Gastroesophageal sphincter (tissue), 4 donors: ENCODE data around the gene TMEM202. TPM values are rescaled to one million over a fixed set of nuclear protein-coding genes. Genes with fewer than 3 reads are reported as not detected.

ENCODE experiments used
- ATAC-seq: fragments of 150-250 bp; one replicate; pipeline ENCODE4 v1.9.1; 2016; ENCODE audit warnings: mild to moderate bottlenecking, moderate library complexity
- H3K27ac ChIP-seq, 4 donors: fragments of 200-600 bp; sonication (generic) in 3 of 4; 1 replicate in 3 of 4; 2 replicates in 1 of 4; pipeline ENCODE4 v1.5.1; 2016 to 2019
- H3K27me3 ChIP-seq: fragments of 200-600 bp; sonication (generic); one replicate; pipeline ENCODE4 v1.5.1; 2019
- H3K36me3 ChIP-seq, 2 donors: fragments of 200-600 bp; sonication (generic); one replicate each; pipeline ENCODE4 v1.5.1; 2019; ENCODE audit warnings: control low read depth in 1 of 2
- H3K4me1 ChIP-seq, 3 donors: fragments of 200-600 bp; sonication (generic); 1 replicate in 2 of 3; 2 replicates in 1 of 3; pipeline ENCODE4 v1.5.1; 2016 to 2019; ENCODE audit warnings: control low read depth in 2 of 3
- H3K4me3 ChIP-seq, 2 donors: fragments of 200-600 bp; sonication (generic); one replicate each; pipeline ENCODE4 v1.5.1; 2019; ENCODE audit warnings: mild to moderate bottlenecking in 1 of 2, moderate library complexity in 1 of 2
- H3K9me3 ChIP-seq, 3 donors: fragments of 200-600 bp; sonication (generic); one replicate each; pipeline ENCODE4 v1.5.1; 2017 to 2019; ENCODE audit warnings: control low read depth in 2 of 3
- CTCF ChIP-seq, 4 experiments: fragments of 200-600 bp in 2 of 4; fragments of 450-650 bp in 2 of 4; sonication (generic) in 1 of 4; IDR thresholded peaks; one replicate each; pipeline ENCODE4 v1.5.1; 2017 to 2019; ENCODE audit warnings: antibody characterized with exemption in 4 of 4, mild to moderate bottlenecking in 2 of 4, moderate library complexity in 2 of 4
- EP300 ChIP-seq: sonication (generic); formaldehyde crosslinking; IDR thresholded peaks from one replicate; pipeline ENCODE4 v1.6.1; 2017; ENCODE audit warnings: antibody characterized with exemption, mild to moderate bottlenecking
- POLR2A ChIP-seq, 2 donors: fragments of 450-650 bp; IDR thresholded peaks; one replicate each; pipeline ENCODE4 v1.6.1; 2017; ENCODE audit warnings: antibody characterized with exemption in 2 of 2, mild to moderate bottlenecking in 2 of 2, moderate library complexity in 1 of 2
- POLR2AphosphoS5 ChIP-seq: sonication (generic); formaldehyde crosslinking; IDR thresholded peaks from one replicate; pipeline ENCODE4 v1.6.1; 2017; ENCODE audit warnings: antibody characterized with exemption
- WGBS, 2 donors: methylation state at CpG; one replicate each; pipeline ENCODE4 v1.1.5; 2018; ENCODE audit warnings: low coverage in 1 of 2; 5-methylcytosine and 5-hydroxymethylcytosine counted together
- total RNA-seq, 4 donors: library from RNA; depleted of rRNA; stranded (reverse); fragments of >200 nt; gene quantifications; one replicate each; pipeline ENCODE4 v1.1.0, GENCODE V29; 2016

Gene TMEM202
- total RNA-seq, 4 donors from 2014 or later: not detected

- 39 to 61% methylated on average over 7 of the region's 7 CpGs for WGBS, 2 donors
- ATAC-seq: peak; percentile 78
- H3K27me3 ChIP-seq: no peaks in the 10 kb centered on the region
These were observed 39.4 kb upstream of the TMEM202 start for GRCh38 chr15:72358650-72359171.

GRCh38 chr15:72361176-72361575, 36.9 kb upstream of the TMEM202 start:
- Histone ChIP-seq H3K36me3 (peaks cover 0 to 26% of the 10 kb centered on the region in 2 donors), H3K9me3 (no peaks in the 10 kb centered on the region), H3K27ac (no peak overlapping the region), H3K4me3 (no peak overlapping the region), H3K4me1 (peaks cover 0 to 5% (median 0%) of the 10 kb centered on the region in 3 donors), H3K27me3 (no peaks in the 10 kb centered on the region)
- TF ChIP-seq CTCF (IDR thresholded peaks at IDR 0.05) (no peak), POLR2AphosphoS5 (no peak), POLR2A (IDR thresholded peaks at IDR 0.05) (no peak), EP300 (no peak)
- no peak for ATAC-seq
- 100% methylated on average over 1 of the region's 1 CpG; no CpG with 5 or more reads in 1 of the 2 donors for WGBS, 2 donors

More at GRCh38 chr15:72358650-72359171, 39.4 kb upstream of the TMEM202 start:
- TF ChIP-seq POLR2AphosphoS5 (no peak), EP300 (no peak), CTCF (IDR thresholded peaks at IDR 0.05) (no peak), POLR2A (IDR thresholded peaks at IDR 0.05) (no peak)
- Histone ChIP-seq H3K4me1 (peaks cover 0 to 5% (median 0%) of the 10 kb centered on the region in 3 donors), H3K9me3 (no peaks in the 10 kb centered on the region), H3K4me3 (no peak overlapping the region), H3K36me3 (peaks cover 0 to 50% of the 10 kb centered on the region in 2 donors), H3K27ac (peak overlapping the region in 2 of 4 donors; percentile 24 to 29)

- ATAC-seq: no peak
- WGBS, 2 donors: 92 to 100% methylated on average over 1 of the region's 1 CpG
- H3K27me3 ChIP-seq: no peaks in the 10 kb centered on the region
- H3K9me3 ChIP-seq: no peaks in the 10 kb centered on the region
- peaks cover 0 to 33% of the 10 kb centered on the region in 2 donors for H3K36me3 ChIP-seq
- peaks cover 0 to 23% (median 0%) of the 10 kb centered on the region in 3 donors for H3K4me1 ChIP-seq
- H3K27ac ChIP-seq: no peak overlapping the region
- TF ChIP-seq POLR2A (IDR thresholded peaks at IDR 0.05) (no peak), POLR2AphosphoS5 (no peak)
- no peak overlapping the region for H3K4me3 ChIP-seq
These were observed 32.3 kb upstream of the TMEM202 start for GRCh38 chr15:72365844-72366243.

GRCh38 chr15:72368325-72368724, 29.8 kb upstream of the TMEM202 start:
- Histone ChIP-seq H3K27ac (peak overlapping the region in 2 of 4 donors; percentile 11 to 34), H3K4me1 (peaks cover 0 to 45% (median 0%) of the 10 kb centered on the region in 3 donors), H3K36me3 (peaks cover 0 to 33% of the 10 kb centered on the region in 2 donors), H3K4me3 (no peak overlapping the region), H3K27me3 (no peaks in the 10 kb centered on the region), H3K9me3 (no peaks in the 10 kb centered on the region)
- no peak for ATAC-seq
- TF ChIP-seq EP300 (no peak), CTCF (IDR thresholded peaks at IDR 0.05) (no peak), POLR2A (IDR thresholded peaks at IDR 0.05) (no peak), POLR2AphosphoS5 (no peak)
- 66% methylated on average over 2 of the region's 2 CpGs; no CpG with 5 or more reads in 1 of the 2 donors for WGBS, 2 donors

- peaks cover 0 to 30% of the 10 kb centered on the region in 2 donors for H3K36me3 ChIP-seq
- peaks cover 0 to 50% (median 0%) of the 10 kb centered on the region in 3 donors for H3K4me1 ChIP-seq
- H3K9me3 ChIP-seq: no peaks in the 10 kb centered on the region
- peak; percentile 66 for ATAC-seq
- H3K4me3 ChIP-seq: no peak overlapping the region
- 75% methylated on average over 2 of the region's 2 CpGs; no CpG with 5 or more reads in 1 of the 2 donors for WGBS, 2 donors
- no peak for TF ChIP-seq POLR2A (IDR thresholded peaks at IDR 0.05)
- TF ChIP-seq CTCF (IDR thresholded peaks at IDR 0.05): no peak
- TF ChIP-seq EP300: no peak
- no peak for TF ChIP-seq POLR2AphosphoS5
- peak overlapping the region in 2 of 4 donors; percentile 11 to 34 for H3K27ac ChIP-seq
- no peaks in the 10 kb centered on the region for H3K27me3 ChIP-seq
These were observed 29.2 kb upstream of the TMEM202 start for GRCh38 chr15:72368899-72369298.
